Measurements from ENCODE around the gene KCNB1. TPM values are rescaled to one million over a fixed set of nuclear protein-coding genes. Genes with fewer than 3 reads are reported as not detected.
"Not testable (repeated sequence)": the region's sequence is repeated elsewhere in the genome, so short reads cannot be mapped to it uniquely, and the experiment has no call there.

KCNB1 gene
- total and polyA plus RNA-seq, 8 donors = 0.12 to 21.0 (median 2.3) TPM; not detected in 1

DNA sequence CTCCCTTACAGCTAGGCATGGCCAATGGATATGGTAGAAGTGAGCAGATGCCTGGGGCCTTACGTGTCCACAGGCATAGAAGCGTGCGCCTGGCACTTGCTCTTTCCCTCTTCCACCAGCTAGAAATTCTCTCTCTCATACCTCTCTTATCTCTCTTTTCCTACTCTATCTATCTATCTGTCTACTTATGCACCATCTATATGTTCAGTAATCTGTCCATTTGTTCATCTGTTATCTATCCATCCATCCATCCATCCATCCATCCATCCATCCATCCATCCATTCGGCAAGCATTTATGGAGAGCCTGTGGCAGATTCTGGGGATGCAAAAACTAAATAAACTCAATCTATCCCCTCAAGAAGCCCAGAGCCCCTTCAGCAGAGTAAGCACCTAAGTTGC lies 70.2 kb downstream of the KCNB1 start:
- TF ChIP-seq CTCF (IDR thresholded peaks at IDR 0.05) (no peak), POLR2A (IDR thresholded peaks at IDR 0.05) (no peak), POLR2AphosphoS5 (IDR thresholded peaks at IDR 0.05) (no peak), EP300 (IDR thresholded peaks at IDR 0.05) (no peak)
- 86 to 95% (median 92%) methylated on average over 4 of the region's 4 CpGs for WGBS, 5 donors
- Histone ChIP-seq H3K27ac (peak overlapping the region in 1 of 5 donors; percentile 89), H3K36me3 (no peaks in the 10 kb centered on the region), H3K4me3 (no peak overlapping the region), H3K9me3 (no peaks in the 10 kb centered on the region), H3K27me3 (peaks cover 0 to 9% (median 6%) of the 10 kb centered on the region in 3 donors), H3K4me1 (peaks cover 0 to 38% (median 12%) of the 10 kb centered on the region in 4 donors)
- intact Hi-C loops (cut with DNase I; ENCODE audit: low total_unique reads) = no loop called here
- DNase-seq = no peak

- intact Hi-C loops (cut with DNase I; ENCODE audit: low total_unique reads) = no loop called here
- peak overlapping the region in 1 of 5 donors; percentile 89 for H3K27ac ChIP-seq
- no peaks in the 10 kb centered on the region for H3K9me3 ChIP-seq
- no peaks in the 10 kb centered on the region for H3K36me3 ChIP-seq
- H3K4me3 ChIP-seq = no peak overlapping the region
- H3K4me1 ChIP-seq = peaks cover 0 to 35% (median 12%) of the 10 kb centered on the region in 4 donors
- WGBS, 5 donors = 50 to 69% (median 69%) methylated on average over 10 of the region's 10 CpGs
- H3K27me3 ChIP-seq = peaks cover 0 to 9% (median 6%) of the 10 kb centered on the region in 3 donors
- TF ChIP-seq POLR2A (IDR thresholded peaks at IDR 0.05) (no peak), POLR2AphosphoS5 (IDR thresholded peaks at IDR 0.05) (no peak), CTCF (IDR thresholded peaks at IDR 0.05) (no peak), EP300 (IDR thresholded peaks at IDR 0.05) (no peak)
- no peak for DNase-seq
Measured at GRCh38 chr20:49411221-49411925, 71.1 kb downstream of the KCNB1 start.

DNA sequence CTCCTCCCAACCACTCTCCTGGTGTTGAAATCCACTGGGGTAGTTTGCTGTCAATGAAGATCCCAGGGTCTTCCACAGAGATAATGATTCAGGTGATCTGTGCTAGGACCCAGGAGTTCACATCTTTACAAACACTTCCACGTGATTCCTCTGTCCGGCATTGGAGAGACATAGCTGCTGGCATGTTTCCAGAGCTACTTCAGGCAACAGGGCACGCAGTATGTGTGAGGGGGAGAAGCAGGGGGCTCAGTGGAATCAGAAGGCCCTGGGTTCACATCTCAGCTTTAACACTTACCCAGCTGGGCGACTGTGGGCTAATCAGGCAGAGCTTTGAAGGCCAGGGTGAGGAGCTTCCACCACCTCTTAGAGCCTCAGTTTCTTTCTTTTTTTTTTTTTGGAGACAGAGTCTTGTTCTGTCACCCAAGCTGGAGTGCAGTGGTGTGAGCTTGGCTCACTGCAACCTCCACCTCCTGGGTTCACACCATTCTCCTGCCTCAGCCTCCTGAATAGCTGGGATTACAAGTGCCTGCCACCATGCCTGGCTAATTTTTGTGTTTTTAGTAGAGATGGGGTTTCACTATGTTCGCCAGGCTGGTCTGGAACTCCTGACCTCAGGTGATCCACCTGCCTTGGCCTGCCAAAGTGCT lies 72.4 kb downstream of the KCNB1 start:
- whole genome bisulfite sequencing, 5 donors = 33 to 58% (median 47%) methylated on average over 5 of the region's 5 CpGs
- DNase-seq = peak in 1 of 2 donors; percentile 49
- H3K4me1 ChIP-seq = peaks cover 0 to 33% (median 8%) of the 10 kb centered on the region in 4 donors
- peak overlapping the region in 1 of 5 donors; percentile 89 for H3K27ac ChIP-seq
- intact Hi-C loops (cut with DNase I; ENCODE audit: low total_unique reads); H3K9me3 ChIP-seq; H3K4me3 ChIP-seq; H3K27me3 ChIP-seq; H3K36me3 ChIP-seq: not testable (repeated sequence)

DNA sequence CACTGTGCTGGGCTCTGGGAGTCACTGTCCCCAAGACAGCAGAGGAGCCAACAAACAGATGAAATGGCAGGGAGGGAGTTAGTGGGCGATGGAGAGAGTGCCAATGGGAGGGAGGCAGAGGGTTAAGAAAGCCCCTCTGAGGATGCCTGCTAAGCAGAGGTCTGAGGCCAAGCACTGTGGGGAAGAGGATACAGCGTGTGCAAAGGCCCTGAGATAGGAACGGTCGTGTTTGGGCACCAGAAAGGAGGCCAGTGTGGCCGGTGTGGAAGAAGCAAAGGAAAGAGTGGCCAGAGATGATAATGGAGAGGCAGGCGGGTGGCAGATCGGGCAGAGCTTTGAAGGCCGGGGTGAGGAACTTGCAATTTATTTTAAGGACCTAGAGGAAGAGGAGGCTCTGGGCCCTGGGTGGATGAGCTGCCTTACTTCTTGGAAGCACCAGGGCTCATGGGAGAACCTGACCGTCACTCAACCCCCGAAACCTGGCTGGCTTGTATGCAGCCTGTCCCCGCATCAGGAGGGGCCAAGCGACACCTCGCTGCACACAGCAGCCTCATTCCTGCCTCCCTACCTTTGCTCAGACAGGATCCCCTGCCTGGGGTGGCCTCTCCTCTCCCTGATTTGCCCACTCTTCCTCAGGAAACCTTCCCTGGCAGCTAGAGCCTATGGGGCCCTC lies 73.0 kb downstream of the KCNB1 start:
- peaks cover 0 to 5% (median 3%) of the 10 kb centered on the region in 3 donors for H3K27me3 ChIP-seq
- H3K4me3 ChIP-seq = no peak overlapping the region
- 82 to 89% (median 85%) methylated on average over 13 of the region's 13 CpGs for WGBS, 5 donors
- DNase-seq = no peak
- no peaks in the 10 kb centered on the region for H3K36me3 ChIP-seq
- H3K9me3 ChIP-seq = no peaks in the 10 kb centered on the region
- intact Hi-C loops (cut with DNase I; ENCODE audit: low total_unique reads) = no loop called here
- H3K4me1 ChIP-seq = peaks cover 0 to 30% (median 7%) of the 10 kb centered on the region in 4 donors
- peak overlapping the region in 1 of 5 donors; percentile 89 for H3K27ac ChIP-seq
- TF ChIP-seq EP300 (IDR thresholded peaks at IDR 0.05) (no peak), CTCF (IDR thresholded peaks at IDR 0.05) (no peak), POLR2AphosphoS5 (IDR thresholded peaks at IDR 0.05) (no peak), POLR2A (IDR thresholded peaks at IDR 0.05) (no peak)

All from stomach (tissue), 9 donors.